CD4-positive, alpha-beta T cell (primary cell): Measurements from ENCODE around the gene LYAR. TPM values are rescaled to one million over a fixed set of nuclear protein-coding genes. Genes with fewer than 3 reads are reported as not detected.

Source experiments
- ATAC-seq: fragments of 200-7000 bp; cut with Tn5 transposase; one replicate; pipeline ENCODE4 v1.10.0; 2022; ENCODE audit warnings: mild to moderate bottlenecking; ENCODE audit not compliant: poor library complexity
- CTCF ChIA-PET: fragments of 350-600 bp; sonication (Branson Sonifier 250); formaldehyde crosslinking; loops from one replicate; lab custom pipeline; 2021; ENCODE audit warnings: antibody characterized with exemption, inconsistent platforms; lab: Charles Lee
- POLR2A ChIA-PET: fragments of 350-600 bp; sonication (Branson Sonifier 250); formaldehyde crosslinking; loops from one replicate; lab custom pipeline; 2021; ENCODE audit warnings: antibody characterized with exemption, inconsistent platforms; lab: Charles Lee
- DNase-seq, 14 experiments: peaks; one replicate each; pipeline ENCODE4 v3.0.0-alpha.2; 2013 to 2020; ENCODE audit warnings: mixed read lengths in 2 of 14
- H3K27ac ChIP-seq, 2 donors: one replicate each; pipeline versions ENCODE4 v1.5.1 to v1.7.0; 2013; ENCODE audit warnings: low read length in 2 of 2, low read depth in 1 of 2, mild to moderate bottlenecking in 1 of 2
- H3K27me3 ChIP-seq, 2 experiments: 1 replicate in 1 of 2; 2 replicates in 1 of 2; pipeline versions ENCODE4 v1.6.1 to v1.7.0; 2013; ENCODE audit warnings: low read length in 2 of 2, control low read depth in 1 of 2, mild to moderate bottlenecking in 1 of 2, moderate library complexity in 1 of 2; ENCODE audit not compliant: insufficient read depth in 2 of 2, control insufficient read depth in 1 of 2
- H3K36me3 ChIP-seq: one replicate; pipeline ENCODE4 v1.6.1; 2013; ENCODE audit warnings: low read length, control low read depth; ENCODE audit not compliant: insufficient read depth
- H3K4me1 ChIP-seq: one replicate; pipeline ENCODE4 v1.6.1; 2013; ENCODE audit warnings: low read length, control low read depth; ENCODE audit not compliant: insufficient read depth
- H3K4me3 ChIP-seq: one replicate; pipeline ENCODE4 v1.5.1; 2013; ENCODE audit warnings: mild to moderate bottlenecking, low read length, moderate library complexity
- H3K9me3 ChIP-seq, 2 experiments: 1 replicate in 1 of 2; 2 replicates in 1 of 2; pipeline versions ENCODE4 v1.6.1 to v1.7.0; 2013; ENCODE audit warnings: low read length in 2 of 2, mild to moderate bottlenecking in 2 of 2, control low read depth in 1 of 2, moderate library complexity in 1 of 2; ENCODE audit not compliant: control insufficient read depth in 1 of 2, insufficient read depth in 1 of 2
- H3K27ac Mint-ChIP-seq: one replicate; pipeline ENCODE4 v1.8.0; 2020; ENCODE audit warnings: mixed read lengths
- H3K27me3 Mint-ChIP-seq: one replicate; pipeline ENCODE4 v1.8.0; 2021; ENCODE audit warnings: mixed read lengths
- H3K36me3 Mint-ChIP-seq: one replicate; pipeline ENCODE4 v1.8.0; 2021; ENCODE audit warnings: low read depth, mixed read lengths
- H3K4me1 Mint-ChIP-seq: one replicate; pipeline ENCODE4 v1.8.0; 2021; ENCODE audit warnings: low read depth, mixed read lengths
- H3K4me3 Mint-ChIP-seq: one replicate; pipeline ENCODE4 v1.8.0; 2020; ENCODE audit warnings: mild to moderate bottlenecking, mixed read lengths
- H3K9me3 Mint-ChIP-seq: one replicate; pipeline ENCODE4 v1.8.0; 2020; ENCODE audit warnings: mixed read lengths
- CTCF ChIP-seq: fragments of 200-600 bp; IDR thresholded peaks from one replicate; pipeline ENCODE4 v1.8.0; 2022; ENCODE audit warnings: antibody characterized with exemption, mild to moderate bottlenecking
- intact Hi-C, 2 experiments: fragments of 100-400 bp; cut with DNase I in 1 of 2; cut with micrococcal nuclease in 1 of 2; formaldehyde crosslinking; loops; one replicate each; pipeline versions ENCODE4 v1.15.1 to v1.9.0; 2023 to 2025; cut with DNase I, micrococcal nuclease
- polyA plus RNA-seq, 2 donors: library from polyadenylated mRNA; unstranded; fragments of 120-200 nt; gene quantifications; one replicate each; pipeline ENCODE4 v1.2.1, GENCODE V29; 2013
- total RNA-seq, 174 experiments: library from RNA in 2 of 174; stranded (reverse) in 2 of 174; gene quantifications; one replicate each; pipeline ENCODE4 v1.2.3 and lab custom pipeline; 2021 to 2026

The LYAR gene
- total RNA-seq (10 to 100 TPM; 13.8 to 13.9 TPM), total RNA-seq (lab: John Stamatoyannopoulos, UW) (15.7 to 213 (median 48.0) reads per million in 172 experiments)
- polyA plus RNA-seq (2013, experiment 1 of 2), result 36.1 TPM
- polyA plus RNA-seq (2013, experiment 2 of 2), result 44.9 TPM

GRCh38 chr4:4289941-4290850 lies at the start of gene LYAR, which contains the start of gene ZBTB49:
Gene LYAR (minus strand): TSS chr4:4290154. CDS start chr4:4283742, 6,412 bp downstream.
Gene ZBTB49 (plus strand): TSS chr4:4290251. CDS start chr4:4299946, 9,695 bp downstream.
- no peaks in the 10 kb centered on the region for H3K9me3 ChIP-seq
- Mint-ChIP-seq H3K27me3 (no peaks in the 10 kb centered on the region), H3K9me3 (no peaks in the 10 kb centered on the region), H3K27ac (peak within 1 kb of the TSS; percentile 92), H3K4me1 (peaks cover 65% of the 10 kb centered on the region), H3K4me3 (peak within 1 kb of the TSS; percentile 98), H3K36me3 (peaks cover 45% of the 10 kb centered on the region)
- POLR2A ChIA-PET, result interaction anchor here (0.6 to 1.5 kb wide), 4 partner anchors 21 to 252 kb away, joined by 3 to 16 read pairs (median 5); partner anchors contain the start of genes STX18 and TMEM128
- ATAC-seq, result peak; percentile 92
- peak within 1 kb of the TSS; percentile 87 for H3K4me3 ChIP-seq
- CTCF ChIA-PET, result interaction anchor here (0.8 to 1.5 kb wide), 2 partner anchors 13 to 30 kb away, joined by 3 to 10 read pairs; no protein-coding TSS in a partner anchor
- H3K27ac ChIP-seq, result peak within 1 kb of the TSS; percentile 55 to 72
- H3K4me1 ChIP-seq, result peaks cover 49% of the 10 kb centered on the region
- intact Hi-C loops, result loop anchor here (1.0 to 5.0 kb wide), 4 partner anchors 42 to 251 kb away; partner anchors contain the start of gene TMEM128 (in 2 of the 2)
- peak; percentile 94 to 98 (median 96) for DNase-seq
- TF ChIP-seq CTCF, result no peak
- peaks cover 28% of the 10 kb centered on the region for H3K36me3 ChIP-seq
- H3K27me3 ChIP-seq, result no peaks in the 10 kb centered on the region

GRCh38 chr4:4339504-4340085 lies 49.6 kb upstream of the LYAR start:
- Mint-ChIP-seq H3K27ac (no peak overlapping the region), H3K4me1 (peaks cover 18% of the 10 kb centered on the region), H3K36me3 (no peaks in the 10 kb centered on the region), H3K27me3 (no peaks in the 10 kb centered on the region), H3K4me3 (no peak overlapping the region), H3K9me3 (no peaks in the 10 kb centered on the region)
- H3K9me3 ChIP-seq, result no peaks in the 10 kb centered on the region
- ChIA-PET CTCF (interaction anchor here (1.1 kb wide), 1 partner anchor 79 kb away, joined by 3 read pairs; no protein-coding TSS in a partner anchor), POLR2A (interaction anchor here (1.2 kb wide), 1 partner anchor 79 kb away, joined by 3 read pairs; no protein-coding TSS in a partner anchor)
- no peak overlapping the region for H3K4me3 ChIP-seq
- ATAC-seq (no peak), DNase-seq (no peak)
- no peaks in the 10 kb centered on the region for H3K36me3 ChIP-seq
- H3K27ac ChIP-seq, result no peak overlapping the region
- peaks cover 4% of the 10 kb centered on the region for H3K4me1 ChIP-seq
- TF ChIP-seq CTCF, result no peak
- no peaks in the 10 kb centered on the region for H3K27me3 ChIP-seq
- intact Hi-C loops, result loop anchor here in 1 of 2 experiments (5.0 to 10.0 kb wide), 2 partner anchors 47 to 355 kb away; partner anchors contain the start of genes LYAR and ZBTB49
